Measurements from ENCODE around the gene PHLDA1. TPM values are rescaled to one million over a fixed set of nuclear protein-coding genes. Genes with fewer than 3 reads are reported as not detected.

PHLDA1 gene
- total and polyA plus RNA-seq, 2 experiments from 2014 or later, result 11.7 to 21.6 TPM

DNA sequence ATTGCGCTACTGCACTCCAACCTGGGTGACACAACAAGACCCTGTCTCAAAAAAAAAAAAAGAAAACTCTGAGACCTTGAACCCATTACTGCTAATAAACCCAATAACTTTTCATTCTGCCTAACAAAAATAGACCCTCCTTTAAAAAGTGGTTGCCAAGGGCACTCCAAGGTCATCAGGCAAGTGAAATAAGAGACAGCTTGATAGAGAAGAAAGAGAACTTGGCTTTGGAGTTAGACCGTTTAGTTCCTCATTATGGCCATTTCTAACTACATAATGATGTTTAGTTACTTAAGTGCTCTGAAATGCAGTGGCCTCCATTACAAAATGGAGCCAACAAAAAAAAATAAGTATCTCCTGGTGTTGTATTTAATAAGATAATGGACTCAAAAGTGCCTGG, 55.9 kb downstream of the PHLDA1 start:
- Mint-ChIP-seq H3K4me1 (peaks cover 26% of the 10 kb centered on the region), H3K27ac (no peak overlapping the region), H3K9me3 (no peaks in the 10 kb centered on the region), H3K4me3 (no peak overlapping the region), H3K36me3 (ENCODE audit: low read depth) (no peaks in the 10 kb centered on the region), H3K27me3 (ENCODE audit: insufficient read depth, low read depth, poor library complexity) (peaks cover 6% of the 10 kb centered on the region)
- no peaks in the 10 kb centered on the region for H3K9me2 ChIP-seq (ENCODE audit: insufficient read depth)
- H3K4me3 ChIP-seq, result no peak overlapping the region
- H3F3A ChIP-seq (replicated peaks; ENCODE audit: low read depth), result no peaks in the 10 kb centered on the region
- DNase-seq (ENCODE audit: low spot score) (no peak), ATAC-seq (no peak)
- H3K27ac ChIP-seq (ENCODE audit: low read depth), result no peak overlapping the region
- no peak overlapping the region for H3K4me2 ChIP-seq
- no peaks in the 10 kb centered on the region for H3K79me2 ChIP-seq (replicated peaks; ENCODE audit: insufficient read depth)
- no peaks in the 10 kb centered on the region for H4K20me1 ChIP-seq (replicated peaks; ENCODE audit: insufficient read depth)
- TF ChIP-seq, protein P1, sequence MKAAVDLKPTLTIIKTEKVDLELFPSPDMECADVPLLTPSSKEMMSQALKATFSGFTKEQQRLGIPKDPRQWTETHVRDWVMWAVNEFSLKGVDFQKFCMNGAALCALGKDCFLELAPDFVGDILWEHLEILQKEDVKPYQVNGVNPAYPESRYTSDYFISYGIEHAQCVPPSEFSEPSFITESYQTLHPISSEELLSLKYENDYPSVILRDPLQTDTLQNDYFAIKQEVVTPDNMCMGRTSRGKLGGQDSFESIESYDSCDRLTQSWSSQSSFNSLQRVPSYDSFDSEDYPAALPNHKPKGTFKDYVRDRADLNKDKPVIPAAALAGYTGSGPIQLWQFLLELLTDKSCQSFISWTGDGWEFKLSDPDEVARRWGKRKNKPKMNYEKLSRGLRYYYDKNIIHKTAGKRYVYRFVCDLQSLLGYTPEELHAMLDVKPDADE (IDR thresholded peaks at IDR 0.05), result no peak
- TF ChIP-seq NANOG (IDR thresholded peaks at IDR 0.05; ENCODE audit: borderline replicate concordance) (no peak), CREB1 (CRISPR knock-in tag; IDR thresholded peaks at IDR 0.05; ENCODE audit: low read depth) (no peak), JUNB (IDR thresholded peaks at IDR 0.05; ENCODE audit: unreplicated experiment) (no peak), EZH2phosphoT487 (IDR thresholded peaks at IDR 0.05; ENCODE audit: unreplicated experiment) (no peak), EZH2 (IDR thresholded peaks at IDR 0.05; ENCODE audit: low read depth, unreplicated experiment) (no peak)
- TF ChIP-seq, protein P2, sequence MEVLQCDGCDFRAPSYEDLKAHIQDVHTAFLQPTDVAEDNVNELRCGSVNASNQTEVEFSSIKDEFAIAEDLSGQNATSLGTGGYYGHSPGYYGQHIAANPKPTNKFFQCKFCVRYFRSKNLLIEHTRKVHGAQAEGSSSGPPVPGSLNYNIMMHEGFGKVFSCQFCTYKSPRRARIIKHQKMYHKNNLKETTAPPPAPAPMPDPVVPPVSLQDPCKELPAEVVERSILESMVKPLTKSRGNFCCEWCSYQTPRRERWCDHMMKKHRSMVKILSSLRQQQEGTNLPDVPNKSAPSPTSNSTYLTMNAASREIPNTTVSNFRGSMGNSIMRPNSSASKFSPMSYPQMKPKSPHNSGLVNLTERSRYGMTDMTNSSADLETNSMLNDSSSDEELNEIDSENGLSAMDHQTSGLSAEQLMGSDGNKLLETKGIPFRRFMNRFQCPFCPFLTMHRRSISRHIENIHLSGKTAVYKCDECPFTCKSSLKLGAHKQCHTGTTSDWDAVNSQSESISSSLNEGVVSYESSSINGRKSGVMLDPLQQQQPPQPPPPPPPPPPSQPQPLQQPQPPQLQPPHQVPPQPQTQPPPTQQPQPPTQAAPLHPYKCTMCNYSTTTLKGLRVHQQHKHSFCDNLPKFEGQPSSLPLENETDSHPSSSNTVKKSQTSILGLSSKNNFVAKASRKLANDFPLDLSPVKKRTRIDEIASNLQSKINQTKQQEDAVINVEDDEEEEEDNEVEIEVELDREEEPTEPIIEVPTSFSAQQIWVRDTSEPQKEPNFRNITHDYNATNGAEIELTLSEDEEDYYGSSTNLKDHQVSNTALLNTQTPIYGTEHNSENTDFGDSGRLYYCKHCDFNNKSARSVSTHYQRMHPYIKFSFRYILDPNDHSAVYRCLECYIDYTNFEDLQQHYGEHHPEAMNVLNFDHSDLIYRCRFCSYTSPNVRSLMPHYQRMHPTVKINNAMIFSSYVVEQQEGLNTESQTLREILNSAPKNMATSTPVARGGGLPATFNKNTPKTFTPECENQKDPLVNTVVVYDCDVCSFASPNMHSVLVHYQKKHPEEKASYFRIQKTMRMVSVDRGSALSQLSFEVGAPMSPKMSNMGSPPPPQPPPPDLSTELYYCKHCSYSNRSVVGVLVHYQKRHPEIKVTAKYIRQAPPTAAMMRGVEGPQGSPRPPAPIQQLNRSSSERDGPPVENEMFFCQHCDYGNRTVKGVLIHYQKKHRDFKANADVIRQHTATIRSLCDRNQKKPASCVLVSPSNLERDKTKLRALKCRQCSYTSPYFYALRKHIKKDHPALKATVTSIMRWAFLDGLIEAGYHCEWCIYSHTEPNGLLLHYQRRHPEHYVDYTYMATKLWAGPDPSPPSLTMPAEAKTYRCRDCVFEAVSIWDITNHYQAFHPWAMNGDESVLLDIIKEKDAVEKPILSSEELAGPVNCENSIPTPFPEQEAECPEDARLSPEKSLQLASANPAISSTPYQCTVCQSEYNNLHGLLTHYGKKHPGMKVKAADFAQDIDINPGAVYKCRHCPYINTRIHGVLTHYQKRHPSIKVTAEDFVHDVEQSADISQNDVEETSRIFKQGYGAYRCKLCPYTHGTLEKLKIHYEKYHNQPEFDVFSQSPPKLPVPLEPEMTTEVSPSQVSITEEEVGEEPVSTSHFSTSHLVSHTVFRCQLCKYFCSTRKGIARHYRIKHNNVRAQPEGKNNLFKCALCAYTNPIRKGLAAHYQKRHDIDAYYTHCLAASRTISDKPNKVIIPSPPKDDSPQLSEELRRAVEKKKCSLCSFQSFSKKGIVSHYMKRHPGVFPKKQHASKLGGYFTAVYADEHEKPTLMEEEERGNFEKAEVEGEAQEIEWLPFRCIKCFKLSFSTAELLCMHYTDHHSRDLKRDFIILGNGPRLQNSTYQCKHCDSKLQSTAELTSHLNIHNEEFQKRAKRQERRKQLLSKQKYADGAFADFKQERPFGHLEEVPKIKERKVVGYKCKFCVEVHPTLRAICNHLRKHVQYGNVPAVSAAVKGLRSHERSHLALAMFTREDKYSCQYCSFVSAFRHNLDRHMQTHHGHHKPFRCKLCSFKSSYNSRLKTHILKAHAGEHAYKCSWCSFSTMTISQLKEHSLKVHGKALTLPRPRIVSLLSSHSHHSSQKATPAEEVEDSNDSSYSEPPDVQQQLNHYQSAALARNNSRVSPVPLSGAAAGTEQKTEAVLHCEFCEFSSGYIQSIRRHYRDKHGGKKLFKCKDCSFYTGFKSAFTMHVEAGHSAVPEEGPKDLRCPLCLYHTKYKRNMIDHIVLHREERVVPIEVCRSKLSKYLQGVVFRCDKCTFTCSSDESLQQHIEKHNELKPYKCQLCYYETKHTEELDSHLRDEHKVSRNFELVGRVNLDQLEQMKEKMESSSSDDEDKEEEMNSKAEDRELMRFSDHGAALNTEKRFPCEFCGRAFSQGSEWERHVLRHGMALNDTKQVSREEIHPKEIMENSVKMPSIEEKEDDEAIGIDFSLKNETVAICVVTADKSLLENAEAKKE (CRISPR knock-in tag; IDR thresholded peaks at IDR 0.05), result no peak
- TF ChIP-seq, protein P3, sequence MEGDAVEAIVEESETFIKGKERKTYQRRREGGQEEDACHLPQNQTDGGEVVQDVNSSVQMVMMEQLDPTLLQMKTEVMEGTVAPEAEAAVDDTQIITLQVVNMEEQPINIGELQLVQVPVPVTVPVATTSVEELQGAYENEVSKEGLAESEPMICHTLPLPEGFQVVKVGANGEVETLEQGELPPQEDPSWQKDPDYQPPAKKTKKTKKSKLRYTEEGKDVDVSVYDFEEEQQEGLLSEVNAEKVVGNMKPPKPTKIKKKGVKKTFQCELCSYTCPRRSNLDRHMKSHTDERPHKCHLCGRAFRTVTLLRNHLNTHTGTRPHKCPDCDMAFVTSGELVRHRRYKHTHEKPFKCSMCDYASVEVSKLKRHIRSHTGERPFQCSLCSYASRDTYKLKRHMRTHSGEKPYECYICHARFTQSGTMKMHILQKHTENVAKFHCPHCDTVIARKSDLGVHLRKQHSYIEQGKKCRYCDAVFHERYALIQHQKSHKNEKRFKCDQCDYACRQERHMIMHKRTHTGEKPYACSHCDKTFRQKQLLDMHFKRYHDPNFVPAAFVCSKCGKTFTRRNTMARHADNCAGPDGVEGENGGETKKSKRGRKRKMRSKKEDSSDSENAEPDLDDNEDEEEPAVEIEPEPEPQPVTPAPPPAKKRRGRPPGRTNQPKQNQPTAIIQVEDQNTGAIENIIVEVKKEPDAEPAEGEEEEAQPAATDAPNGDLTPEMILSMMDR (conservative IDR thresholded peaks at IDR 0.05; ENCODE audit: low read depth in 2 of 2), result no peak
- H3K36me3 ChIP-seq (ENCODE audit: insufficient read depth), result no peaks in the 10 kb centered on the region
- H2AFZ ChIP-seq, result peak overlapping the region; percentile 92
- H3K4me1 ChIP-seq (ENCODE audit: insufficient read depth), result peaks cover 29% of the 10 kb centered on the region
- H3K27me3 ChIP-seq (ENCODE audit: insufficient read depth), result no peaks in the 10 kb centered on the region

Other genes with a start within 250 kb of the PHLDA1 start
- 658 and 693 TPM in 2 replicates for gene NAP1L1, start 52.9 kb upstream of the PHLDA1 start, total RNA-seq (2014; rRNA removed; shearing (Covaris generic))
- 996 and 999 TPM in 2 replicates for gene NAP1L1, start 52.9 kb upstream of the PHLDA1 start, polyA plus RNA-seq (2016; fragmentation: Nextera tagmentation; extraction: Ambion mirVana)